Neuronal stem cell (in vitro differentiated cells): ENCODE data around the gene NANOS2.
A peak's percentile ranks its signal among the peaks of the same experiment; 100 is the strongest.
"Not testable (repeated sequence)": the region's sequence is repeated elsewhere in the genome, so short reads cannot be mapped to it uniquely, and the experiment has no call there.

Experiments used
- DNase-seq: peaks from one replicate; pipeline ENCODE4 v3.0.0-alpha.2; 2013; ENCODE audit warnings: low spot score
- H2AFZ ChIP-seq: one replicate; pipeline ENCODE4 v1.6.1; 2013; ENCODE audit warnings: mild to moderate bottlenecking, low read length, inconsistent platforms
- H2AK5ac ChIP-seq: 2 replicates; pipeline ENCODE4 v1.6.1; 2013; ENCODE audit warnings: low read depth, mild to moderate bottlenecking, inconsistent platforms, low read length, moderate library complexity, mixed read lengths
- H2BK120ac ChIP-seq: 2 replicates; pipeline ENCODE4 v1.6.1; 2013; ENCODE audit warnings: low read depth, mild to moderate bottlenecking, inconsistent platforms, low read length, moderate library complexity, mixed read lengths
- H2BK12ac ChIP-seq: one replicate; pipeline ENCODE4 v1.6.1; 2013; ENCODE audit warnings: low read length, inconsistent platforms
- H2BK15ac ChIP-seq: 2 replicates; pipeline ENCODE4 v1.6.1; 2013; ENCODE audit warnings: mild to moderate bottlenecking, low read length, inconsistent platforms, mixed read lengths
- H2BK5ac ChIP-seq: one replicate; pipeline ENCODE4 v1.6.1; 2013; ENCODE audit warnings: inconsistent platforms, mild to moderate bottlenecking, low read length, moderate library complexity
- H3K14ac ChIP-seq: one replicate; pipeline ENCODE4 v1.6.1; 2013; ENCODE audit warnings: low read length, inconsistent platforms
- H3K18ac ChIP-seq: 2 replicates; pipeline ENCODE4 v1.6.1; 2013; ENCODE audit warnings: low read length, inconsistent platforms
- H3K23ac ChIP-seq: 2 replicates; pipeline ENCODE4 v1.6.1; 2013; ENCODE audit warnings: low read depth, mild to moderate bottlenecking, mixed read lengths, low read length, inconsistent platforms; ENCODE audit not compliant: poor library complexity
- H3K27ac ChIP-seq: replicated peaks from 3 replicates; pipeline ENCODE4 v1.5.1; 2013; ENCODE audit warnings: low read length, inconsistent platforms
- H3K27me3 ChIP-seq, 3 experiments: 2 replicates each; pipeline ENCODE4 v1.6.1; 2013; ENCODE audit warnings: low read length in 3 of 3, mild to moderate bottlenecking in 2 of 3, inconsistent platforms in 1 of 3, low read depth in 1 of 3, mixed read lengths in 1 of 3, moderate library complexity in 1 of 3; ENCODE audit not compliant: control insufficient read depth in 3 of 3, insufficient read depth in 3 of 3
- H3K36me3 ChIP-seq, 2 donors: replicated peaks in 1 of 2; 2 replicates each; pipeline ENCODE4 v1.6.1; 2013; ENCODE audit warnings: low read length in 2 of 2; ENCODE audit not compliant: control insufficient read depth in 2 of 2, insufficient read depth in 2 of 2
- H3K4ac ChIP-seq: 2 replicates; pipeline ENCODE4 v1.6.1; 2013; ENCODE audit warnings: inconsistent platforms, mild to moderate bottlenecking, low read length, moderate library complexity
- H3K4me1 ChIP-seq, 2 donors: 1 replicate in 1 of 2; 2 replicates in 1 of 2; pipeline ENCODE4 v1.6.1; 2013; ENCODE audit warnings: low read length in 2 of 2, low read depth in 1 of 2; ENCODE audit not compliant: control insufficient read depth in 2 of 2, insufficient read depth in 1 of 2
- H3K4me2 ChIP-seq: one replicate; pipeline ENCODE4 v1.6.1; 2013; ENCODE audit warnings: mild to moderate bottlenecking, low read length, inconsistent platforms; ENCODE audit not compliant: insufficient read depth, poor library complexity, severe bottlenecking
- H3K4me3 ChIP-seq, 2 donors: 2 replicates each; pipeline ENCODE4 v1.5.1; 2013; ENCODE audit warnings: low read length in 2 of 2, mild to moderate bottlenecking in 2 of 2, inconsistent platforms in 1 of 2, moderate library complexity in 1 of 2
- H3K79me1 ChIP-seq: one replicate; pipeline ENCODE4 v1.6.1; 2013; ENCODE audit warnings: low read depth, mild to moderate bottlenecking, inconsistent platforms, low read length, moderate library complexity
- H3K9ac ChIP-seq: one replicate; pipeline ENCODE4 v1.6.1; 2013; ENCODE audit warnings: mild to moderate bottlenecking, low read depth, low read length, inconsistent platforms; ENCODE audit not compliant: poor library complexity
- H3K9me3 ChIP-seq, 2 donors: replicated peaks in 1 of 2; 2 replicates each; pipeline versions ENCODE3 to v1.6.1; 2013; ENCODE audit warnings: low read length in 2 of 2, mild to moderate bottlenecking in 2 of 2, inconsistent platforms in 1 of 2, low read depth in 1 of 2, mixed read lengths in 1 of 2, moderate library complexity in 1 of 2; ENCODE audit not compliant: control insufficient read depth in 2 of 2, insufficient read depth in 1 of 2
- H4K8ac ChIP-seq: one replicate; pipeline ENCODE4 v1.6.1; 2013; ENCODE audit warnings: low read depth, mild to moderate bottlenecking, inconsistent platforms, low read length, moderate library complexity
- H4K91ac ChIP-seq: one replicate; pipeline ENCODE4 v1.6.1; 2013; ENCODE audit warnings: low read length, low read depth, mild to moderate bottlenecking, inconsistent platforms; ENCODE audit not compliant: poor library complexity
- WGBS, 2 donors: extraction: QIAGEN DNeasy Blood & Tissue Kit; methylation state at CpG; one replicate each; pipeline ENCODE4 v1.1.7; 2013; ENCODE audit warnings: missing lambda C conversion rate in 2 of 2, mixed read lengths in 1 of 2; ENCODE audit not compliant: insufficient read length in 2 of 2, insufficient replicate concordance in 1 of 2; ENCODE audit errors: extremely low coverage in 2 of 2; 5-methylcytosine and 5-hydroxymethylcytosine counted together

NANOS2 gene

DNA sequence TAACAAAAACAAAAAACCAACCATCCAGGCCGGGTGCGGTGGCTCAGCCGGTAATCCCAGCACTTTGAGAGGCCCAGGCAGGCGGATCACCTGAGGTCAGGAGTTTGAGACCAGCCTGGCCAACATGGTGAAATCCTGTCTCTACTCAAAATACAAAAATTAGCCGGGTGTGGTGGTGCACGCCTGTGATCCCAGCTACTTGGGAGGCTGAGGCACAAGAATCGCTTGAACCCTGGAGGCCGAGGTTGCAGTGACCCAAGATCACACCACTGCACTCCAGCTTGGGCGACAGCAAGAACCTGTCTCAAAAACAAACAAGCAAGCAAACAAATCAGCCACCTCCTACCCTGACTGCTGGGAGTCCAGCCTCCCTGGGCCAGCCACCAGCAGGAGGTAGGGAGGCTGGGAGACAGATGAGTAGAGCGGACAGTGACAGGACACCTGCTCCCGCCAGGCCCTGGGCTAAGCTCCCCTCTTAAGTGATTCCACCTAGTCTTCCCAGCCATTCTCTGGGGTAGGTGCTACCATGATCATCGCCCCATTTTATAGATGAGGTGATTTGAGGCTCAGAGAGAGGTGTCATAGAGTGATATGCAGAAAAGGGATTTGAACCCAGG lies 18.5 kb downstream of the NANOS2 start:
- WGBS, 2 donors = no CpG with 5 or more reads among the region's 12 CpGs
- H3K9ac ChIP-seq, H3K27ac ChIP-seq, H2BK12ac ChIP-seq, DNase-seq, H3K4me1 ChIP-seq, H4K91ac ChIP-seq, H4K8ac ChIP-seq, H3K14ac ChIP-seq, H2AK5ac ChIP-seq, H3K9me3 ChIP-seq, H2AFZ ChIP-seq, H3K27me3 ChIP-seq, H3K4me2 ChIP-seq, H3K18ac ChIP-seq, H3K4me3 ChIP-seq, H3K23ac ChIP-seq, H2BK5ac ChIP-seq, H2BK120ac ChIP-seq, H2BK15ac ChIP-seq, H3K79me1 ChIP-seq, H3K4ac ChIP-seq: not testable (repeated sequence)
- H3K36me3 ChIP-seq = peaks cover 19 to 52% of the 10 kb centered on the region in 2 donors

DNA sequence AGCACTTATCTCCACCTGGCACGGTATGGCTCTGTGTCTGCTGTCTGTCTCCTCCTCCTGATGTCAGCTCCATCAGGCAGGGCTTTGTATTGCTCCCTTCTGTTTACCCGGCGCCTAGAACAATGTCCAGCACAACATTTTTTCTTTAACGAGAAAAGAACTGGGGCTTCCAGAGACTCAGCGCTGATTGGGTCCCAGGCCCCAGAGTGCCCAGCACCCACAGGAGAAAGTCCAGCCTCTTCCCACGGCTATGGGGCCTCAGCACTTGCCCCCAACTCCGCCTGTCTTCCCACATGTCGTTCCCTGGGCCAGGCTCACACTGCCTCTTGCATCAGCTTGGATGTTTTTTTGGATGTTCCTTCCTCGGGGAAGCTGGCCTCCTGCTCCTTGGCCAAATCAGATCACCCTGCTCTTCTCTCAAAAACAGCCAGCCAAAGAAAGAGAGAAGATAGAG lies 19.0 kb downstream of the NANOS2 start:
- H3K27me3 ChIP-seq = peaks cover 0 to 3% (median 0%) of the 10 kb centered on the region in 3 experiments
- no peak overlapping the region for H3K9ac ChIP-seq
- WGBS, 2 donors = no CpG with 5 or more reads among the region's 9 CpGs

DNA sequence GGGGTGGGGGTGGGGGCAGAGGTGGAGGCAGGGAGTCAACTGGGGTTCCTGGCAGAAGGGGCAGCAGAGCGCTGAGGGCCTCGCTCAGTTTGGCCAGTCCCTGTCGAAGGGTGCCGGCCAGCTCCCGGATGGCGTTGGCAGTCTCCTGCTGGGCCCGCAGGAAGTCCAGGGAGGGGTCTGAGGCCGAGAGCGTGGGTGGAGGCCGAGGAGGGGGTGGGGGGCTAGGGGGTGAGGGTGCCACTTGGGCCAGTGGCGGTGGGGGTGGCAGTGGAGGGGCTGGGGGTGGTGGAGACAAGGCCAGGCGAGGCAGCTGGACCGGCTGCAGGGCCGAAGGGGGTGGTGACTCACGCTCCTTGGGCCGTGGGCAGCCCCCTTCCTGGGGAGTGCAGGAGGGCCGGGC lies 23.7 kb downstream of the NANOS2 start:
- WGBS, 2 donors = no CpG with 5 or more reads among the region's 17 CpGs
- H3K4me2 ChIP-seq = no peak overlapping the region

More for the DNA sequence above, 19.0 kb downstream of the NANOS2 start:
- no peak overlapping the region for H2BK5ac ChIP-seq
- no peak overlapping the region for H3K23ac ChIP-seq
- no peak overlapping the region for H4K8ac ChIP-seq
- H3K4me1 ChIP-seq = peaks cover 0 to 2% of the 10 kb centered on the region in 2 donors
- H2AFZ ChIP-seq = no peak overlapping the region
- no peaks in the 10 kb centered on the region for H3K79me1 ChIP-seq
- no peak overlapping the region for H3K4ac ChIP-seq
- H2BK12ac ChIP-seq = no peak overlapping the region
- H3K18ac ChIP-seq = no peak overlapping the region
- peak overlapping the region; percentile 25 for H2BK15ac ChIP-seq
- H3K27ac ChIP-seq = peak overlapping the region; percentile 46
- H3K9me3 ChIP-seq = no peaks in the 10 kb centered on the region
- peaks cover 15 to 46% of the 10 kb centered on the region in 2 donors for H3K36me3 ChIP-seq
- H4K91ac ChIP-seq = no peak overlapping the region
- H3K4me2 ChIP-seq = no peak overlapping the region
- no peak overlapping the region for H2AK5ac ChIP-seq
- H2BK120ac ChIP-seq = no peak overlapping the region
- H3K14ac ChIP-seq = no peak overlapping the region
- H3K4me3 ChIP-seq = no peak overlapping the region
- DNase-seq = no peak

DNA sequence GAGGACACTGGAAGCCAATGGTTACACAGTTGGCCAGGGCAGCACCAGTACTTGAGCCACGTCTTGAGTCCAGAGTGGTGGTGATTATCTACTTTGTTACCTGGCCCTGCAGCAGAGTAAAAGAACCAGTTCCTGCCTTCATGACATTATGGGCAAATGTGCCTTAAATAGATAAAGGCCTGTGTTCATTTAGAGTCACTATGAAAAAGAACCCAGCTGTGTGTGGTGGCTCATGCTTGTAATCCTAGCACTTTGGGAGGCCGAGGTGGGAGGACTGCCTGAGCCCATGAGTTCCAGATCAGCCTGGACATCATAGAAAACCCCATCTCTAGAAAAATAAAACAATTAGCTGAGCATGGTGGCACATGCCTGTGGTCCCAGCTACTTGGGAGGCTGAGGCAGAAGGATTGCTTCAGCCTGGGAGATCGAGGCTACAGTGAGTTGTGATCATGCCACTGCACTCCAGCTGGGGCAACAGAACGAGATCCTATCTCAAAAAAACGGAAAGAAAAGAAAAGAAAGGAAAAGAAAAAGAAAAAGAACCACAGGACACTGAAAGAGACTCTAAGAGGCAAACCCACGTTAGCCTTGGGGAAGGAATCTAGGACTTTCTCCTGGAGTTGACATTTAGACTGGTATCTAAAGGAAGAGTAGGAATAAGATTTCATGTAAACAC lies 25.2 kb downstream of the NANOS2 start:
- H3K4ac ChIP-seq = no peak overlapping the region
- H3K4me2 ChIP-seq = no peak overlapping the region
- no peak overlapping the region for H3K14ac ChIP-seq
- no peak overlapping the region for H2AK5ac ChIP-seq
- H3K18ac ChIP-seq = no peak overlapping the region
- peaks cover 0 to 4% of the 10 kb centered on the region in 2 donors for H3K9me3 ChIP-seq
- H2AFZ ChIP-seq = no peak overlapping the region
- WGBS, 2 donors = no CpG with 5 or more reads among the region's 6 CpGs
- H2BK5ac ChIP-seq = no peak overlapping the region
- H3K4me3 ChIP-seq = no peak overlapping the region
- peaks cover 9 to 12% of the 10 kb centered on the region in 2 donors for H3K36me3 ChIP-seq
- H2BK120ac ChIP-seq = no peak overlapping the region
- H3K79me1 ChIP-seq = peaks cover 6% of the 10 kb centered on the region
- no peaks in the 10 kb centered on the region for H3K27me3 ChIP-seq
- no peak overlapping the region for H4K91ac ChIP-seq
- no peak overlapping the region for H4K8ac ChIP-seq
- DNase-seq = no peak
- no peak overlapping the region for H3K27ac ChIP-seq
- no peak overlapping the region for H2BK15ac ChIP-seq
- no peak overlapping the region for H3K23ac ChIP-seq
- H2BK12ac ChIP-seq = no peak overlapping the region
- peaks cover 6 to 8% of the 10 kb centered on the region in 2 donors for H3K4me1 ChIP-seq
- H3K9ac ChIP-seq = no peak overlapping the region

More for the DNA sequence above, 23.7 kb downstream of the NANOS2 start:
- no peak overlapping the region for H2AK5ac ChIP-seq
- no peak for DNase-seq
- no peaks in the 10 kb centered on the region for H3K79me1 ChIP-seq
- H3K36me3 ChIP-seq = peaks cover 8 to 14% of the 10 kb centered on the region in 2 donors
- H2BK5ac ChIP-seq = no peak overlapping the region
- H2AFZ ChIP-seq = no peak overlapping the region
- H3K27me3 ChIP-seq = no peaks in the 10 kb centered on the region
- H3K4me3 ChIP-seq = no peak overlapping the region
- H3K14ac ChIP-seq = no peak overlapping the region
- H3K27ac ChIP-seq = no peak overlapping the region
- no peak overlapping the region for H4K8ac ChIP-seq
- no peaks in the 10 kb centered on the region for H3K9me3 ChIP-seq
- no peak overlapping the region for H2BK15ac ChIP-seq
- H3K4me1 ChIP-seq = peaks cover 0 to 4% of the 10 kb centered on the region in 2 donors
- H2BK120ac ChIP-seq = no peak overlapping the region
- no peak overlapping the region for H3K18ac ChIP-seq
- no peak overlapping the region for H4K91ac ChIP-seq
- H3K23ac ChIP-seq = no peak overlapping the region
- no peak overlapping the region for H3K9ac ChIP-seq
- H2BK12ac ChIP-seq = no peak overlapping the region
- no peak overlapping the region for H3K4ac ChIP-seq
